ENCODE measurements around the gene KCNAB3.
A peak's percentile ranks its signal among the peaks of the same experiment; 100 is the strongest.

KCNAB3 gene

GRCh38 chr17:7940034-7940433, 10.4 kb upstream of the KCNAB3 start:
- no peak for DNase-seq

DNA sequence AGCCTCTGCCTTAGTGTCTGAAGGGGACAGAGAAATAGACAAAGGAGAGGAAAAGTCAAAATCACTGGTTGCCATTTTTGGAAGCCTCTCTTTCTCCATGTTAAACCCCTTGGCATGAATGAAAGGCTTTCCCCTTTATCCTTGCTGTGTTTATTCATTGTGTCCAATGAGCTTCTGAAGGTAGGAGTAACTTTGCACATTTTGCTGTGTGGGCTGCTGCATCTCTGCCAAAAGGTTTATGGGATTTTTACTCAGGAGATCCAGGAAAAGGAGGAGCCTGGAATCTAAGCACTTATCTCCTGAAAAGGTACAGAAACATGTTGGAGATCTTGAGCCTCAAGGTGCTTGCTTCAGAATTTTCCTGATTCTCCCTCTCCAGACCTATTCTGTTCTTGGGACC, 6.2 kb upstream of the KCNAB3 start:
- DNase-seq: no peak

DNA sequence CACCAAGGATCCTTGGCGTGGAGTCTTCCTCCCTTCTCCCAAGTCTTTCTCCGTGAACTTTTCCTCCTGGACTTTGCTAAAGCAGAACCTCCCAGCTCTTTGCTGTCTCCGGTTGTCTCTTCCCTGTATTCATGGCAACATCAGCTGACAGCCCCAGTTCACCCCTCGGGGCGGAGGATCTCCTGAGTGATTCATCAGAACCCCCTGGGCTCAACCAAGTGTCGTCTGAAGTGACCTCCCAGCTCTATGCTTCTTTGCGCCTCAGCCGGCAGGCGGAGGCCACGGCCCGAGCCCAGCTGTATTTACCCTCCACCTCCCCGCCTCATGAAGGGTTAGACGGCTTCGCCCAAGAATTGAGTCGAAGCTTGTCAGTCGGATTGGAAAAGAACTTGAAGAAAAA, 3.3 kb upstream of the KCNAB3 start:
- peak; percentile 12 to 53 (median 30) for DNase-seq

DNA sequence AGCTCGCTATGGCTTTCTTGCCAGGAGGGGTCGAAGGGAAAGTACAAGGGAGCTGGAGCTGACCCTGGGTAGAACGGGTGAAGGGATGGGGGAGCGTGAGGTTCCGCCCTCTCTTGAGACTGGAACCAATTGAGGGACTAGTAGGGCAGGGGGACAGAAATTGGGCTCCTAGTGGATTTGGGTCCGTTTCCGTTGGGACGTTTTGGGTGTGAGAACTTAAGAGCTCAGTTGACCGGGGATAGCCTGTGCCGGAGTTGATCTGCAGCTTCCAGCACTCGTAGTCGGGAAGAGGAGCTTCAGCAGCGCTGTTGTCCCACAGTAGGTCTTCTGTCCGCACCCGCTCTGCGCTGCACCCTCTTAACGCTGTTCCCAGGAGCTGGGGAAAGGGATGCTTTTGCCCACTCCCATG, 2.8 kb upstream of the KCNAB3 start:
- peak in 1 of 3 experiments; percentile 51 for DNase-seq

- DNase-seq: peak; percentile 94 to 98 (median 95)
These were observed 2.2 kb upstream of the KCNAB3 start, which contains the start of the genes CNTROB and TRAPPC1 for GRCh38 chr17:7931709-7932482. TSS of gene CNTROB (plus strand) at chr17:7932206. CDS start at chr17:7933080, 874 bp downstream. TSS of gene TRAPPC1 (minus strand) at chr17:7931946. CDS start at chr17:7931829, 117 bp downstream.

DNA sequence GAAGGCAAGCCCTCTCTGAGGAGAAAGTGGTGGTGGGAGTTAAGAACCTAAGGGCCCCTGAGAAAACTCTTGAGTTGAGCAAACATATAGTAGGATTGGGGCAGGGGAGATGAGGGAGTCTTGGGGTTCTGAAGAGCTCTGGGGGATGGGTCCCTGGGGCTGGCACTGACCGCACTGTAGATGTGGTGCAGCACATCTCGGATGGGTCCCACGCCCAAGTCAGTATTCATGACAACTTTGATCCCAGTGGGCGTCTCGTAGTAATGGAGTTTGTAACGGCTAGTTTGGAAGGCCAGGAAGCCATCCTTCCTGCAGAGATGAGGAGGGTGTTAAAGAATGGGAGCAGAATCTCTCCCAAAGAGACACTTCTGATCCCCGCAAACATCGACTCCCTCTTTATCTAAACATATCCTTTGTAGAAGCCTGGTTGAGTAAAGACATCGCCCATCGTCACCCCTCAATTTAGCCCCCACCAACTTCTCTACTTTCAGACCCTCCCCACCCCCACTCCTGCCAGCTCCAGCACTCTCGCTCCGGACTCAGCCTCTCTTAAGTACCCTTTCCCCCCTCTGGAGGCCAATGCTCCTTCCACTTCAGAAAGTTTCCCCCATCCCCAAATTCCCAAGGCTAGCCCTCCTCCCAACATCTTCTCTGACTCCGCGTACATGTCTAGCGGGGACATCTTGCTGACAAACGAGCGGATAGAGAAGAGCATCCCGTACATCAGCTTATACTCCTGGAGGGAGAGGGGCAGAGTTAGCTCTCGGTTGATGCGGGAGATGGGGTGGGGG, 1.4 kb upstream of the KCNAB3 start:
- DNase-seq: no peak

DNA sequence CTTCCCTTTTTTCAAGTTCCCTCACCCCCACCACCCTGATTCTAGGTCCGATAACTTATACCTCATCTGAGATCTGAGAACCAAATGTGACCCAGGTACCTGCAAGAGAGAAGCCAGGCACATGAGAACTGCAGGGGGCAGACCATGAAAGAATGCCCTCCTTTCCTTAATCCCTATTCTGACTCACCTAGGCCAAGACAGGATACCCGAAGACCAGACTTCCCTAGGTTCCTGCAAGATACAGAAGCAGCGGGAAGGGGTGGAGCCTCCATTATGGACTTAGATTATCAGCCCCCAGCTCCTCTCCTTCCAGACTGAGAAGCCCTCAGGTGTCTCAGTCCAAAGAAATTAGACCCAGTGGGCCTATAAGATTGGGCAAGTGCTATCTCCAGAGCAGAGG, 2.1 kb downstream of the KCNAB3 start:
- no peak for DNase-seq

DNA sequence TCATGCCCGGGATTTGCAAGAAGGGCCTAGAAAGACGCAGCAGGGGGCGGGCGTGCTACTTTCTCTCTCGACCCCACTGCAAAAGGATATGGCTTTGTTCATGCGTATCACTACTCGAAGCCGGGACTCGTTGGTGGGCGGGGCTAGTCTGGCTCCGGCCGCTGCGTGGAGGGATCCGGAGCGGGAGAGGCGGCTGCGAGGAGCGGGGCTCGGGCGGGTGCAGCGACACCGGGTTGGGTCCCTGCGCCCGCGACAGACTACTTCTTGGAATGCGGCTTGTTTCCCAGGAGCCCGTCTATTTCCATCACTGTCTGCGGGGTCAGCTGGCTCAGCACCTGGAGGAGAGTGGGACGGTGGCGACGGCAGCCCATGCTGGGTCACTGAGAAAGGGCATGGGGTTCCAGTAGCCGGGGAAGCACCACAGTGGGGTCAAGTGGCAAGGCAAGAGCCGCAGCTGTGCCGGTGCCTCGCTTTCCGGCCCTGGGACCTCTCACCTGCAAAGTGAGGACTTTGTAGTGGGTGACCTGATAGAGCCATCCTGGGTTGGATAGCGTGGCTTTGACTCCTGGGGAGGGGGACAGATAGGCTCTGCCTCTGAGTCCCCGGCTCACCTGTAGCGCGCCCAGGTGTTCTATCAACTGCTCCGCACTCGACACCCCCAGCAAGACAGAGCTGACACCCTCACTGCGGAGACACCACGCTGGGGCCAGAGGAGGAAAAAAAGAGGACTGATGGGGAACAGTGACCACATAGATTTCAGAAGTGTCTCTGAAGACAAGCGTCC, 6.6 kb downstream of the KCNAB3 start:
- peak; percentile 50 to 85 (median 77) for DNase-seq

DNA sequence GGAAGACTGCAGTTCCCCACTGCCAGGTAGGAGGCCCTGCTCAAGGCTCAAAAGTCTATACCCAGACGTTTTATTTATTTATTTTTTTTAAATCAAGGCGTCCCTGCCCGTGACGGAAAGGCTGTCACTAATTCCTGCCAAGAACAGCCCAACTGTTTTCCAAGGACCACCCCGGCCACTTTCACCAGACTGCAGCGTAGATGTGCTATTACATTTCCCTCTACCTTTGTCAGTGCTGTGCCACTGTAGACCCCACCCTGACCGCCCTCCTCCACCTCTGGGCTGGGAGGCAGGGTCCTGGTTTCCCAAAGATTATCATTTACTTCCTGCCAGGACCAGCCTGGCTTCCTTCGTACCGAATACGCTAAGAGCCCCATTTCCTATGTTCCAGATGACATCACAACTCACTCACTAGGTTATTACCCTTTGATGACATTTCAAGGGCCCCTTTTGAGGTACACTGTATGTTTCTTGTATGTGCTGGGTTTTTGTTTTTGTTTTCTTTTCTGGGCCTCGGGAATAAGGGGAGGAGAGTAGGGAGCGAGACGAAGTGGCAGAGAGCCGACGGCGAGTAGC, 7.3 kb downstream of the KCNAB3 start:
- DNase-seq: no peak

DNA sequence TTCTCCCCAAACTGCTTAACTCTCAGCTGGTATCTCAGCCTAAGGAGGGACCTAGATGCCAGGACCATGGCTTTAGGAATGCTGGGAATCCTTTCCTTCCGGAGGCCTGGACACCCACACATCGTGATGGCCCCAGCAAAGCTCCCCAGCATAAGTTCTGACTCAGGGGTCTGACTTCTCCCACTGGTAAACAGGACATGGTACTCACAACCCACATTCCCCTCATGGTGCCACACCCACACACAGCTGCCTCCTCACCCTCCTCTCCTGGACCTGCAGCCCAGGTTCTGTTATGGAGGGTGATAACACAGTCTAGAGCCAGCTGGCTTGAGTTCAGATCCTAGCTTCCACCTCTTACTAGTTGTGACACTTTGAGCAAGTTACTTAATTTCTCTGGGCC, 12.8 kb downstream of the KCNAB3 start:
- DNase-seq: peak in 1 of 3 experiments; percentile 32

- DNase-seq: no peak
These were observed 13.3 kb downstream of the KCNAB3 start for GRCh38 chr17:7916385-7916682.

DNA sequence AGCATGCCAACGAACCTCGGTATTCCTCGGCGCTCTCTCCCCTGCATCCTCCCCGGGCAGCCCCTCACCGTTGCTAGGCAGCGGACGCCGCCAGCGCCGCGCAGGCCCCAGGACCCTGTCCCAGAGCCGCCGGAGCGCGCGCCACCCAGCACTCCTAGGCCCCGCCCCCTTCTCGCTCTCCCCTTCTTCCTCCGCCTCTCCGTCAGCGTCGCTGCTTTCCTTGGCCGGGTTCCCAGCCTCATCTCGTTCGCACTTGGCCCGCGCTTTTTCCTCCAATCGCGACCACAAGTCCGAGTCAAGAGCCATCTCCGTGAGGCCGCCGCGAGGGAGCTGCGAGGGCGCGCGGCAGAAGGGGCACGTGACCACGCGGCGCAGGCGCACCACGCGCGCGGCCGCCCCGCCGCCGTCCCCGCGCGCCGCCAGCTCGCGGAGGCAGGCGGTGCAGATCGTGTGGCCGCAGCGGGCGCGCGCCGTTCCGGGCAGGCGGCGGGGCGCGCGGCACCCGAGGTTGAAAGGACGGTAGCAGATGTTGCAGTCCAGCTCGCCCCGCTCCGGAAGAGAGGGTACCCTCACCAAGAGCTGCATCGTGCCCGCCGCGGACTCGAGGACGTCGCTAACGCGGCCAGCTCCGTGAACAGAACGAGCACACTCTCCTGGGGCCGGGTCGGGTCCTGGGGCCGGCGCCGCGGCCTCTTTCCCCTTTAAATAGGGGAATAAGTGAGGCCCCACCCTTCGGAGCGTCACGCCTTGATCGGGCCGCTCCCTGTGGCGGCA, 13.9 kb downstream of the KCNAB3 start, which contains the start of gene RNF227:
Gene RNF227 (minus strand): TSS at position 679 of the 774 bp plus-strand sequence. CDS start 94 bp downstream, at position 585.
- peak; percentile 88 to 97 (median 94) for DNase-seq

DNA sequence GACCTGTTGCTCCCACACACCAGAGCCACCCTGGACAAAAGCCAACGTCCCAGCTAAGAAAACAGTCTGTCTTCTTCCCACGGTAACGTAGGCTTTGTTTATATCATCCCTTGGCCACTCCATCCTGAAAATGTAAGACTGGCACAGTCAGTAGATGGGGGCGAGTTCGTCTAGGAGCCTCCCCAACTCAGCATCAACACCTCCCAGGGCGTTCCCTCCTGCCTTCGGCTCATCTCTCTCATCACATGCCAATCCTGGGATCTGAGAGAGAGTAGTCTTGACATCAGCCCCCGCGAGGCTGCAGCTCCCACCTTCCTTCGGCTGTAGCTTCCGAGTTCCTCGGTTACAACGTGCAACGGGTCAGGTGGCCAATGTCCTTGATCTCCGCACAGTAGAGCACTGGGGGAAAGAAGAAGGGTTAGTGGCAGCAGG, 14.5 kb downstream of the KCNAB3 start:
- peak in 1 of 3 experiments; percentile 15 for DNase-seq

- DNase-seq: peak; percentile 4 to 73 (median 4)
These were observed 16.6 kb downstream of the KCNAB3 start for GRCh38 chr17:7912927-7913524.

DNA sequence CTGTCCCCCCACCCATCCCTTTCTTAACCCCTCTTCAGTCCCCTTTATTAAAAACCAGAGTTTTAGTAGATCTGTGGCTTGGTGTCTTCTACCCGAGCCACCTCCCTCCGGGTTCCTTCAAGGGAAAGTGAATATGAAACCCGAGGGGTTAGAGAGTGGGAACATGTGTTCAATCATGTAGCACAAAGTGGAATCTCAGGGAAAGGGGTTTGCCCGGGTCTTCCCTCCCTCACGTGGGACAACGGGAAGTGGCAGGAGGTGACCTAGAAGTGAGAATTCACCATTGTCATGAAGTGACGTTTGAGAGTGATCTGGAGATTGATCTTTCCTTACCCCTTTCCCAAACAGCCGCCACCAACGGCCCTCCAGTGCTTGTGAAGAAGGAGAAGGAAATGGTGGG, 18.5 kb downstream of the KCNAB3 start:
- no peak for DNase-seq

GRCh38 chr17:7910711-7911110, 18.9 kb downstream of the KCNAB3 start:
- no peak for DNase-seq

- no peak for DNase-seq
These were observed 19.4 kb downstream of the KCNAB3 start for GRCh38 chr17:7910281-7910680.

GRCh38 chr17:7909089-7909488, 20.6 kb downstream of the KCNAB3 start:
- DNase-seq: no peak

- DNase-seq: peak in 2 of 3 experiments; percentile 2 to 77
These were observed 26.2 kb downstream of the KCNAB3 start for GRCh38 chr17:7903154-7904103.

GRCh38 chr17:7897773-7898172, 31.9 kb downstream of the KCNAB3 start:
- DNase-seq: peak in 1 of 3 experiments; percentile 37
